ENCODE measurements around the gene PTPN23.

DNA sequence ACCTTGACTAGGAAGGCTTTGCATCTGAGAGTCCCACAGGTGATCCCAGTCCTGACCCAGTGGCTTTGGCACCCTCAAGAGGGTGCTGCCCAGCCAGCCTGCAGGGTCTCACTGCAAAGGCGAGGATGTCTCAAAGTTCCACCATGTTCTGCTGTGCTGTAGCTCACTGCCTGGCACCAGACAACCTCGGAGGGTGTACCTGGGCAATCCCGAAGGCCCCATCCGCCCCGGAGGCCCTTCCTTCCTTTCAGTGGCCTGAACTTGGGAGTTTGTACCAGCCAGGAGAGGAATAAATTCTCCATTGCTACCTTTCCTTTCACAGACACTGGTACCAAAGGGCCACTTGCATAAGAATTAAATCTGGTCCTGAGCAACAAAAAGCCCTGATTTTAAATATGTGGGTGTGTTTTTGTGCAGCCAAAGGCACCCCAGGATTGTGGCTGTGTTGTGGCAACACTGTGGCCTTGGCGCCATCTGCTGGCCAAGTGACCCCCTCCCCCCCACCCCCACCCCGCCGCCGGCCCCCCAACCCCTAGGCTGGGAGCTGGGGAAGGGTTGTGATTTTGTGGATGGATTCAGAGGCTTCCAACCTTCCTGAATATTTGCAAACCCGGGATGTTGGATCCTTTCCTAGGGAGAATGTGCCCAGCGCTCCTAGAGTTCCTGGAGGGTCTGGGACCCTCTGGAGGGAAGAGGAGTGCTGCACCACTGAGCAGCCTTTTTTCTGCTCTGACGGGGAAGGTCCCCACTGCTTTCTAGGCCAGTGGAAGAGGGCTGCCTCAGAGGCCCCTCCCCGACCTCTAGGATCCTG, 9.7 kb upstream of the PTPN23 start:
- TF ChIP-seq EZH2 (IDR thresholded peaks at IDR 0.05; ENCODE audit: borderline replicate concordance, insufficient read depth, low read length, poor library complexity, severe bottlenecking), result no peak
- TF ChIP-seq EP300 (conservative IDR thresholded peaks at IDR 0.05; ENCODE audit: poor library complexity, severe bottlenecking), result no peak
- TF ChIP-seq POLR2AphosphoS5 (IDR thresholded peaks at IDR 0.05), result no peak
- TF ChIP-seq, protein P1, sequence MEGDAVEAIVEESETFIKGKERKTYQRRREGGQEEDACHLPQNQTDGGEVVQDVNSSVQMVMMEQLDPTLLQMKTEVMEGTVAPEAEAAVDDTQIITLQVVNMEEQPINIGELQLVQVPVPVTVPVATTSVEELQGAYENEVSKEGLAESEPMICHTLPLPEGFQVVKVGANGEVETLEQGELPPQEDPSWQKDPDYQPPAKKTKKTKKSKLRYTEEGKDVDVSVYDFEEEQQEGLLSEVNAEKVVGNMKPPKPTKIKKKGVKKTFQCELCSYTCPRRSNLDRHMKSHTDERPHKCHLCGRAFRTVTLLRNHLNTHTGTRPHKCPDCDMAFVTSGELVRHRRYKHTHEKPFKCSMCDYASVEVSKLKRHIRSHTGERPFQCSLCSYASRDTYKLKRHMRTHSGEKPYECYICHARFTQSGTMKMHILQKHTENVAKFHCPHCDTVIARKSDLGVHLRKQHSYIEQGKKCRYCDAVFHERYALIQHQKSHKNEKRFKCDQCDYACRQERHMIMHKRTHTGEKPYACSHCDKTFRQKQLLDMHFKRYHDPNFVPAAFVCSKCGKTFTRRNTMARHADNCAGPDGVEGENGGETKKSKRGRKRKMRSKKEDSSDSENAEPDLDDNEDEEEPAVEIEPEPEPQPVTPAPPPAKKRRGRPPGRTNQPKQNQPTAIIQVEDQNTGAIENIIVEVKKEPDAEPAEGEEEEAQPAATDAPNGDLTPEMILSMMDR (IDR thresholded peaks at IDR 0.05; ENCODE audit: poor library complexity, severe bottlenecking), result no peak
- TF ChIP-seq MXI1 (conservative IDR thresholded peaks at IDR 0.05; ENCODE audit: poor library complexity, severe bottlenecking), result no peak
- TF ChIP-seq RAD21 (conservative IDR thresholded peaks at IDR 0.05), result no peak

Measured in neural cell (in vitro differentiated cells).